CD4-positive, alpha-beta T cell (primary cell): ENCODE results near the gene GSS. TPM values are rescaled to one million over a fixed set of nuclear protein-coding genes. Genes with fewer than 3 reads are reported as not detected.

Source experiments
- ATAC-seq: fragments of 200-7000 bp; cut with Tn5 transposase; one replicate; pipeline ENCODE4 v1.10.0; 2022; ENCODE audit warnings: mild to moderate bottlenecking; ENCODE audit not compliant: poor library complexity
- CTCF ChIA-PET: fragments of 350-600 bp; sonication (Branson Sonifier 250); formaldehyde crosslinking; loops from one replicate; lab custom pipeline; 2021; ENCODE audit warnings: antibody characterized with exemption, inconsistent platforms; lab: Charles Lee
- POLR2A ChIA-PET: fragments of 350-600 bp; sonication (Branson Sonifier 250); formaldehyde crosslinking; loops from one replicate; lab custom pipeline; 2021; ENCODE audit warnings: antibody characterized with exemption, inconsistent platforms; lab: Charles Lee
- DNase-seq, 14 experiments: peaks; one replicate each; pipeline ENCODE4 v3.0.0-alpha.2; 2013 to 2020; ENCODE audit warnings: mixed read lengths in 2 of 14
- H3K27ac ChIP-seq, 2 donors: one replicate each; pipeline versions ENCODE4 v1.5.1 to v1.7.0; 2013; ENCODE audit warnings: low read length in 2 of 2, low read depth in 1 of 2, mild to moderate bottlenecking in 1 of 2
- H3K27me3 ChIP-seq, 2 experiments: 1 replicate in 1 of 2; 2 replicates in 1 of 2; pipeline versions ENCODE4 v1.6.1 to v1.7.0; 2013; ENCODE audit warnings: low read length in 2 of 2, control low read depth in 1 of 2, mild to moderate bottlenecking in 1 of 2, moderate library complexity in 1 of 2; ENCODE audit not compliant: insufficient read depth in 2 of 2, control insufficient read depth in 1 of 2
- H3K36me3 ChIP-seq: one replicate; pipeline ENCODE4 v1.6.1; 2013; ENCODE audit warnings: low read length, control low read depth; ENCODE audit not compliant: insufficient read depth
- H3K4me1 ChIP-seq: one replicate; pipeline ENCODE4 v1.6.1; 2013; ENCODE audit warnings: low read length, control low read depth; ENCODE audit not compliant: insufficient read depth
- H3K4me3 ChIP-seq: one replicate; pipeline ENCODE4 v1.5.1; 2013; ENCODE audit warnings: mild to moderate bottlenecking, low read length, moderate library complexity
- H3K9me3 ChIP-seq, 2 experiments: 1 replicate in 1 of 2; 2 replicates in 1 of 2; pipeline versions ENCODE4 v1.6.1 to v1.7.0; 2013; ENCODE audit warnings: low read length in 2 of 2, mild to moderate bottlenecking in 2 of 2, control low read depth in 1 of 2, moderate library complexity in 1 of 2; ENCODE audit not compliant: control insufficient read depth in 1 of 2, insufficient read depth in 1 of 2
- H3K27ac Mint-ChIP-seq: one replicate; pipeline ENCODE4 v1.8.0; 2020; ENCODE audit warnings: mixed read lengths
- H3K27me3 Mint-ChIP-seq: one replicate; pipeline ENCODE4 v1.8.0; 2021; ENCODE audit warnings: mixed read lengths
- H3K36me3 Mint-ChIP-seq: one replicate; pipeline ENCODE4 v1.8.0; 2021; ENCODE audit warnings: low read depth, mixed read lengths
- H3K4me1 Mint-ChIP-seq: one replicate; pipeline ENCODE4 v1.8.0; 2021; ENCODE audit warnings: low read depth, mixed read lengths
- H3K4me3 Mint-ChIP-seq: one replicate; pipeline ENCODE4 v1.8.0; 2020; ENCODE audit warnings: mild to moderate bottlenecking, mixed read lengths
- H3K9me3 Mint-ChIP-seq: one replicate; pipeline ENCODE4 v1.8.0; 2020; ENCODE audit warnings: mixed read lengths
- CTCF ChIP-seq: fragments of 200-600 bp; IDR thresholded peaks from one replicate; pipeline ENCODE4 v1.8.0; 2022; ENCODE audit warnings: antibody characterized with exemption, mild to moderate bottlenecking
- intact Hi-C, 2 experiments: fragments of 100-400 bp; cut with DNase I in 1 of 2; cut with micrococcal nuclease in 1 of 2; formaldehyde crosslinking; loops; one replicate each; pipeline versions ENCODE4 v1.15.1 to v1.9.0; 2023 to 2025; cut with DNase I, micrococcal nuclease
- total RNA-seq, 174 experiments: library from RNA in 2 of 174; stranded (reverse) in 2 of 174; gene quantifications; one replicate each; pipeline ENCODE4 v1.2.3 and lab custom pipeline; 2021 to 2026

GSS gene
- total RNA-seq, 2 experiments from 2014 or later = 24.3 to 24.7 TPM

- no peak for ATAC-seq
- DNase-seq = no peak
- intact Hi-C loops = no loop called here
- Histone ChIP-seq H3K9me3 (no peaks in the 10 kb centered on the region), H3K36me3 (peaks cover 30% of the 10 kb centered on the region), H3K4me3 (no peak overlapping the region), H3K27ac (no peak overlapping the region), H3K27me3 (no peaks in the 10 kb centered on the region), H3K4me1 (no peaks in the 10 kb centered on the region)
- no peaks in the 10 kb centered on the region for H3K27me3 Mint-ChIP-seq
- ChIA-PET CTCF (interaction anchor here (0.7 kb wide), 1 partner anchor 1434 kb away, joined by 3 read pairs; no protein-coding TSS in a partner anchor), POLR2A (no interaction called here)
- no peak overlapping the region for H3K4me3 Mint-ChIP-seq
- H3K27ac Mint-ChIP-seq = no peak overlapping the region
- TF ChIP-seq CTCF = no peak
- no peaks in the 10 kb centered on the region for H3K9me3 Mint-ChIP-seq
- peaks cover 14% of the 10 kb centered on the region for H3K36me3 Mint-ChIP-seq
- no peaks in the 10 kb centered on the region for H3K4me1 Mint-ChIP-seq
Observed at GRCh38 chr20:34992751-34993417, 37.3 kb upstream of the GSS start.

DNA sequence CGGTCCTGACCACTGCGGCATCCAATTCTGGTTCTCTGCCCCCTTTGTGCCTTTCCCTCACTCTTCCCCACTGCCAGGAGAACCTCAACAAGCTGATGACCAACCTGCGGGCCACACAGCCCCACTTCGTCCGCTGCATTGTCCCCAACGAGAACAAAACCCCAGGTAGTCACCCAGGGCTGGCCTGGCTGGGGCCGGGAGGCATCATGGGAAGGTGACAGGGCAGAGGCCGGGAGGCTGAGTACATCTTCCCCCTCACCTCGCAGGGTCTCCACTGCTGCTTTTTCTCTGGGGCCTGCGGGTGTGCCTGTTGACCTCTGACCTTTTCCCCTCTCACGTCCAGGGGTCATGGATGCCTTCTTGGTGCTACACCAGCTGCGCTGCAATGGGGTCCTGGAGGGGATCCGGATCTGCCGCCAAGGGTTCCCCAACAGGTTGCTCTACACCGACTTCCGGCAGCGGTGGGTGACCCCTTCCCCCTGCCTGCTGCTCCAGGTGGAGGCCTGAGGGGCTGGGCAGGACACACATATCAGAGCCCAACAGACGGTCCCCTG, 35.1 kb upstream of the GSS start:
- ChIA-PET CTCF (no interaction called here), POLR2A (no interaction called here)
- ATAC-seq (no peak), DNase-seq (no peak)
- Histone ChIP-seq H3K4me1 (no peaks in the 10 kb centered on the region), H3K27ac (no peak overlapping the region), H3K4me3 (no peak overlapping the region), H3K36me3 (peaks cover 18% of the 10 kb centered on the region), H3K9me3 (no peaks in the 10 kb centered on the region), H3K27me3 (no peaks in the 10 kb centered on the region)
- TF ChIP-seq CTCF = no peak
- H3K27me3 Mint-ChIP-seq = no peaks in the 10 kb centered on the region
- no peak overlapping the region for H3K4me3 Mint-ChIP-seq
- H3K9me3 Mint-ChIP-seq = no peaks in the 10 kb centered on the region
- H3K36me3 Mint-ChIP-seq = no peaks in the 10 kb centered on the region
- intact Hi-C loops = no loop called here
- no peaks in the 10 kb centered on the region for H3K4me1 Mint-ChIP-seq
- no peak overlapping the region for H3K27ac Mint-ChIP-seq

DNA sequence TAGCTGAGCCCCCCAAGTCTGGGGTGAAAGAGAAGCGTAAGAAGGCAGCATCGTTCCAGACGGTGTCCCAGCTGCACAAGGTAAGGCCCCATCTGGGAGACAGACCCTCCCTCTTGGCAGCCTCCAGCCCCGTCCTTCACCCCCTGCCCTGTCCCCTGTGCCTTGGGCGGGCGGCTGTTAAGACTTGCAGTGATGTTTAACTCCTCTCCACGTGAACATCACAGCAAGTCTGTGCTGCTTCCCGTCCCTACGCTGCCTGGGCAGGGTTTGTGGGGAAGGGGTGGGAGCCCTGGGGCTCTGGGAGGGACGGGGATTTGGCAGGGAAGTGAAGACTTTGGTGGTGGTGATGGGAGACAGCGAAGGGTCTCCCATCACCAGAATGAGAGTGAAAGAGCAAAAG, 34.6 kb upstream of the GSS start:
- peaks cover 14% of the 10 kb centered on the region for H3K36me3 ChIP-seq
- H3K36me3 Mint-ChIP-seq = no peaks in the 10 kb centered on the region
- H3K27ac Mint-ChIP-seq = no peak overlapping the region
- CTCF ChIA-PET = no interaction called here
- no peak overlapping the region for H3K27ac ChIP-seq
- H3K4me3 Mint-ChIP-seq = no peak overlapping the region
- POLR2A ChIA-PET = no interaction called here
- no peaks in the 10 kb centered on the region for H3K27me3 Mint-ChIP-seq
- ATAC-seq (no peak), DNase-seq (no peak)
- no peak overlapping the region for H3K4me3 ChIP-seq
- no peaks in the 10 kb centered on the region for H3K4me1 Mint-ChIP-seq
- intact Hi-C loops = no loop called here
- TF ChIP-seq CTCF = no peak
- no peaks in the 10 kb centered on the region for H3K9me3 Mint-ChIP-seq
- no peaks in the 10 kb centered on the region for H3K27me3 ChIP-seq
- no peaks in the 10 kb centered on the region for H3K9me3 ChIP-seq
- H3K4me1 ChIP-seq = no peaks in the 10 kb centered on the region
